Panc1 (cell line): ENCODE measurements around the gene IMPG1. TPM values are rescaled to one million over a fixed set of nuclear protein-coding genes. Genes with fewer than 3 reads are reported as not detected.

Experiments used
- ATAC-seq: fragments of 200-7000 bp; cut with Tn5 transposase; 2 replicates; pipeline ENCODE4 v1.9.1; 2020; ENCODE audit warnings: mild to moderate bottlenecking, moderate library complexity
- Bru-seq: library from RNA; stranded (reverse); fragments of 400-500 nt; gene quantifications from one replicate; lab custom pipeline; 2021; lab: Mats Ljungman, UMichigan
- BruChase-seq, 2 experiments: library from RNA; stranded (reverse); fragments of 400-500 nt; gene quantifications; one replicate each; lab custom pipeline; 2021; lab: Mats Ljungman, UMichigan
- BruUV-seq: library from RNA; stranded (reverse); fragments of 400-500 nt; replicated peaks from 2 replicates; lab custom pipeline; 2021; lab: Mats Ljungman, UMichigan
- CTCF ChIA-PET: fragments of 300-600 bp; sonication (Branson Sonifier 250); formaldehyde crosslinking; loops from one replicate; lab custom pipeline; 2022; ENCODE audit warnings: antibody characterized with exemption; lab: Charles Lee
- POLR2A ChIA-PET: fragments of 300-600 bp; sonication (Branson Sonifier 250); formaldehyde crosslinking; loops from one replicate; lab custom pipeline; 2022; ENCODE audit warnings: antibody characterized with exemption; lab: Charles Lee
- DNase-seq: peaks from one replicate; pipeline ENCODE4 v3.0.0-alpha.2; 2010; ENCODE audit warnings: low read depth, low spot score
- H3K27ac ChIP-seq: 2 replicates; pipeline ENCODE4 v1.5.1; 2011; ENCODE audit warnings: mild to moderate bottlenecking, low read length, inconsistent platforms
- H3K27me3 ChIP-seq: fragments of 200-500 bp; sonication (Bioruptor generic); 2 replicates; pipeline ENCODE4 v1.6.0; 2014; ENCODE audit warnings: low read length, inconsistent platforms; ENCODE audit not compliant: control insufficient read depth, insufficient read depth
- H3K36me3 ChIP-seq: fragments of 200-500 bp; sonication (Bioruptor generic); 2 replicates; pipeline ENCODE4 v1.5.1; 2014; ENCODE audit warnings: inconsistent platforms, mild to moderate bottlenecking, low read length, moderate library complexity; ENCODE audit not compliant: control insufficient read depth, insufficient read depth
- H3K4me1 ChIP-seq: 2 replicates; pipeline ENCODE4 v1.5.1; 2011; ENCODE audit warnings: inconsistent platforms, mild to moderate bottlenecking, low read length, moderate library complexity; ENCODE audit not compliant: control insufficient read depth, insufficient read depth
- H3K4me3 ChIP-seq, 2 experiments: 2 replicates each; pipeline ENCODE4 v1.5.1; 2011 to 2012; ENCODE audit warnings: low read depth in 2 of 2, low read length in 2 of 2, mild to moderate bottlenecking in 2 of 2, inconsistent platforms in 1 of 2, moderate library complexity in 1 of 2
- H3K9me3 ChIP-seq: fragments of 200-500 bp; sonication (Bioruptor generic); 2 replicates; pipeline ENCODE4 v1.5.1; 2014; ENCODE audit warnings: low read depth, mild to moderate bottlenecking, inconsistent platforms, low read length, moderate library complexity; ENCODE audit not compliant: control insufficient read depth, insufficient read depth
- CTCF ChIP-seq: fragments of 450-650 bp; IDR thresholded peaks from 2 replicates; pipeline ENCODE4 v1.5.1; 2017; ENCODE audit warnings: mild to moderate bottlenecking
- POLR2AphosphoS5 ChIP-seq: IDR thresholded peaks from 2 replicates; pipeline ENCODE4 v1.6.1; 2012; ENCODE audit warnings: mild to moderate bottlenecking, low read depth, low read length, moderate library complexity
- REST ChIP-seq, 2 experiments: IDR thresholded peaks; 2 replicates each; pipeline ENCODE4 v1.6.1; 2011 to 2012; ENCODE audit warnings: low read depth in 2 of 2, control low read depth in 1 of 2, low read length in 1 of 2, mild to moderate bottlenecking in 1 of 2, moderate library complexity in 1 of 2; ENCODE audit not compliant: insufficient read depth in 1 of 2
- SIN3A ChIP-seq: IDR thresholded peaks from 2 replicates; pipeline ENCODE4 v1.6.1; 2012; ENCODE audit warnings: low read depth, mild to moderate bottlenecking, low read length, moderate library complexity, borderline replicate concordance; ENCODE audit not compliant: insufficient read depth
- TCF7L2 ChIP-seq: IDR thresholded peaks from 2 replicates; pipeline ENCODE4 v1.6.1; 2011; ENCODE audit warnings: mild to moderate bottlenecking, low read depth, low read length, inconsistent platforms
- in situ Hi-C: cut with HindIII; loops from 2 replicates; pipeline ENCODE4 v1.10.0; 2016; ENCODE audit warnings: low sequenced_read_pairs, low pct_unique_long_range_greater_than_20kb
- intact Hi-C: fragments of 100-400 bp; cut with micrococcal nuclease; formaldehyde crosslinking; loops from one replicate; pipeline ENCODE4 v1.10.0; 2022; ENCODE audit not compliant: unreplicated experiment
- long read RNA-seq: library from polyadenylated mRNA; unstranded; transcript quantifications from one replicate; pipeline ENCODE4 v2.0.0, GENCODE V29; 2021; ENCODE audit not compliant: unreplicated experiment
- polyA plus RNA-seq: library from polyadenylated mRNA; unstranded; fragments of >200 nt; gene quantifications from one replicate; pipeline ENCODE4 v1.2.1, GENCODE V29; 2012; ENCODE audit warnings: missing spikeins; ENCODE audit not compliant: insufficient read length
- total RNA-seq: library from RNA; stranded (reverse); gene quantifications from one replicate; pipeline ENCODE4 v1.2.1, GENCODE V29; 2021; ENCODE audit not compliant: unreplicated experiment

Gene IMPG1
- total RNA-seq (not detected), Bru-seq, nascent RNA (percentile 2 among the genes with signal in this experiment), BruChase-seq, experiment 1, labeled RNA remaining after a 2-hour chase (not detected), BruChase-seq, experiment 2, labeled RNA remaining after a 6-hour chase (percentile 0 among the genes with signal in this experiment)
- polyA plus RNA-seq, result 0.45 TPM
- long read RNA-seq, result 0 reads

GRCh38 chr6:76072562-76072961, at the start of gene IMPG1:
IMPG1 (minus strand) TSS chr6:76072662; CDS start chr6:76072488, 174 bp downstream.
- 0 out of 2 replicates have a peak, but pooled peaks cover 2% of the 10 kb centered on the region for H3K9me3 ChIP-seq
- DNase-seq (no peak), ATAC-seq (no peak)
- H3K27me3 ChIP-seq, result no peaks in the 10 kb centered on the region
- no peaks in the 10 kb centered on the region for H3K4me1 ChIP-seq
- in situ Hi-C loops (no loop called here), intact Hi-C loops (no loop called here)
- TF ChIP-seq POLR2AphosphoS5, result no peak
- no peak for TF ChIP-seq REST (IDR thresholded peaks at IDR 0.05; ENCODE audit: insufficient read depth in 1 of 2, low read depth in 2 of 2, low read length in 1 of 2)
- TF ChIP-seq SIN3A, result no peak
- TF ChIP-seq TCF7L2, result no peak
- H3K4me3 ChIP-seq, result no peak within 1 kb of the TSS
- POLR2A ChIA-PET, result no interaction called here
- H3K36me3 ChIP-seq, result no peaks in the 10 kb centered on the region
- H3K27ac ChIP-seq, result no peak within 1 kb of the TSS
- no TSS peak for BruUV-seq
- CTCF ChIA-PET, result no interaction called here

- in situ Hi-C loops, result no loop called here
- no peak for TF ChIP-seq SIN3A
- TF ChIP-seq REST (IDR thresholded peaks at IDR 0.05; ENCODE audit: insufficient read depth in 1 of 2, low read depth in 2 of 2, low read length in 1 of 2), result no peak
- TF ChIP-seq POLR2AphosphoS5, result no peak
- no peak for TF ChIP-seq TCF7L2
- TF ChIP-seq CTCF, result no peak
- Histone ChIP-seq H3K27ac (no peak overlapping the region), H3K27me3 (no peaks in the 10 kb centered on the region), H3K9me3 (no peaks in the 10 kb centered on the region), H3K4me1 (no peaks in the 10 kb centered on the region), H3K4me3 (no peak overlapping the region), H3K36me3 (no peaks in the 10 kb centered on the region)
- POLR2A ChIA-PET, result no interaction called here
- BruUV-seq, result no TSS peak
- CTCF ChIA-PET, result no interaction called here
- ATAC-seq (no peak), DNase-seq (no peak)
- intact Hi-C loops, result no loop called here
These were observed 47.8 kb upstream of the IMPG1 start for GRCh38 chr6:76120302-76120701.
